Tibial nerve (tissue), 4 donors: ENCODE results near the gene SPATS2. TPM values are rescaled to one million over a fixed set of nuclear protein-coding genes. Genes with fewer than 3 reads are reported as not detected.

Source experiments
- DNase-seq, 2 donors: peaks; one replicate each; pipeline ENCODE4 v3.0.0-alpha.2; 2019; ENCODE audit warnings: low spot score in 2 of 2
- H3K27ac ChIP-seq, 4 donors: fragments of 200-600 bp; sonication (generic) in 3 of 4; one replicate each; pipeline ENCODE4 v1.5.1; 2017 to 2019; ENCODE audit warnings: mild to moderate bottlenecking in 1 of 4
- H3K27me3 ChIP-seq, 2 donors: fragments of 200-600 bp; sonication (generic) in 1 of 2; one replicate each; pipeline versions ENCODE4 v1.5.1 to v1.6.0; 2017 to 2019
- H3K36me3 ChIP-seq, 3 donors: fragments of 200-600 bp; sonication (generic); one replicate each; pipeline ENCODE4 v1.5.1; 2018 to 2019
- H3K4me1 ChIP-seq, 4 donors: fragments of 200-600 bp; sonication (generic) in 3 of 4; one replicate each; pipeline ENCODE4 v1.5.1; 2017 to 2019
- H3K4me3 ChIP-seq, 4 donors: fragments of 200-600 bp; sonication (generic) in 3 of 4; one replicate each; pipeline ENCODE4 v1.5.1; 2017 to 2019; ENCODE audit warnings: mild to moderate bottlenecking in 1 of 4, moderate library complexity in 1 of 4
- H3K9me3 ChIP-seq, 4 donors: fragments of 200-600 bp; sonication (generic) in 3 of 4; one replicate each; pipeline ENCODE4 v1.5.1; 2017 to 2019
- CTCF ChIP-seq, 5 experiments: fragments of 200-600 bp in 3 of 5; fragments of 450-650 bp in 2 of 5; sonication (generic) in 3 of 5; IDR thresholded peaks; one replicate each; pipeline ENCODE4 v1.5.1; 2016 to 2019; ENCODE audit warnings: antibody characterized with exemption in 5 of 5, mild to moderate bottlenecking in 3 of 5, moderate library complexity in 2 of 5
- EP300 ChIP-seq, 2 donors: sonication (generic); formaldehyde crosslinking; IDR thresholded peaks; one replicate each; pipeline ENCODE4 v1.6.1; 2017; ENCODE audit warnings: antibody characterized with exemption in 2 of 2, mild to moderate bottlenecking in 1 of 2
- POLR2A ChIP-seq, 2 donors: fragments of 450-650 bp; IDR thresholded peaks; one replicate each; pipeline ENCODE4 v1.6.1; 2017; ENCODE audit warnings: antibody characterized with exemption in 2 of 2, mild to moderate bottlenecking in 2 of 2, moderate library complexity in 2 of 2
- WGBS, 2 donors: methylation state at CpG; one replicate each; pipeline ENCODE4 v1.1.5; 2018; 5-methylcytosine and 5-hydroxymethylcytosine counted together
- total RNA-seq, 4 donors: library from RNA; depleted of rRNA; stranded (reverse); fragments of >200 nt; gene quantifications; one replicate each; pipeline ENCODE4 v1.1.0, GENCODE V29; 2016

Gene SPATS2
- total RNA-seq, 4 donors from 2014 or later = 5.9 to 14.7 (median 9.8) TPM

DNA sequence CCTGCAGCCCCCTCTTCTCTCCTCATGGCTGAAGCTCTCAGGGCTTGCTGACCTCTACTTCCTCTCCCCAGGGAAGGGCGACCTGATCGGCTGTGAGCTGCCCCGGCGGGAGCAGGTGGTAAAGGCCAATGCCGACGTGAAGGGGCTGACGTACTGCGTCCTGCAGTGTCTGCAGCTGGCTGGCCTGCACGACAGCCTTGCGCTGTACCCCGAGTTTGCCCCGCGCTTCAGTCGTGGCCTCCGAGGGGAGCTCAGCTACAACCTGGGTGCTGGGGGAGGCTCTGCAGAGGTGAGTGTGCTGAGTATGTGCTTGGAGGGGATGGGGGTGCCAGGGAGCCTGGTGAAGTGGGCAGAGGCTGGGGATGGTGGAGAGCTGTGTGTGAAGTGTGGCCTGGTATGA lies 187.0 kb downstream of the SPATS2 start:
- no peak overlapping the region for H3K27ac ChIP-seq
- TF ChIP-seq POLR2A (IDR thresholded peaks at IDR 0.05) (no peak), CTCF (IDR thresholded peaks at IDR 0.05) (no peak), EP300 (IDR thresholded peaks at IDR 0.05) (no peak)
- H3K27me3 ChIP-seq = no peaks in the 10 kb centered on the region
- 68 to 72% methylated on average over 12 to 15 of the region's 15 CpGs for WGBS, 2 donors
- no peak for DNase-seq
- peaks cover 3 to 39% (median 5%) of the 10 kb centered on the region in 3 donors for H3K36me3 ChIP-seq
- no peaks in the 10 kb centered on the region for H3K9me3 ChIP-seq
- H3K4me3 ChIP-seq = no peak overlapping the region
- peaks cover 0 to 5% (median 3%) of the 10 kb centered on the region in 4 donors for H3K4me1 ChIP-seq

- no peak for DNase-seq
- H3K27me3 ChIP-seq = no peaks in the 10 kb centered on the region
- H3K9me3 ChIP-seq = no peaks in the 10 kb centered on the region
- H3K4me1 ChIP-seq = no peaks in the 10 kb centered on the region
- 85 to 88% methylated on average over 2 to 18 of the region's 18 CpGs for WGBS, 2 donors
- H3K36me3 ChIP-seq = peaks cover 5 to 55% (median 15%) of the 10 kb centered on the region in 3 donors
- no peak overlapping the region for H3K4me3 ChIP-seq
- H3K27ac ChIP-seq = no peak overlapping the region
- TF ChIP-seq POLR2A (IDR thresholded peaks at IDR 0.05) (no peak), EP300 (IDR thresholded peaks at IDR 0.05) (no peak), CTCF (IDR thresholded peaks at IDR 0.05) (no peak)
Measured at GRCh38 chr12:49555631-49556390, 188.5 kb downstream of the SPATS2 start.

DNA sequence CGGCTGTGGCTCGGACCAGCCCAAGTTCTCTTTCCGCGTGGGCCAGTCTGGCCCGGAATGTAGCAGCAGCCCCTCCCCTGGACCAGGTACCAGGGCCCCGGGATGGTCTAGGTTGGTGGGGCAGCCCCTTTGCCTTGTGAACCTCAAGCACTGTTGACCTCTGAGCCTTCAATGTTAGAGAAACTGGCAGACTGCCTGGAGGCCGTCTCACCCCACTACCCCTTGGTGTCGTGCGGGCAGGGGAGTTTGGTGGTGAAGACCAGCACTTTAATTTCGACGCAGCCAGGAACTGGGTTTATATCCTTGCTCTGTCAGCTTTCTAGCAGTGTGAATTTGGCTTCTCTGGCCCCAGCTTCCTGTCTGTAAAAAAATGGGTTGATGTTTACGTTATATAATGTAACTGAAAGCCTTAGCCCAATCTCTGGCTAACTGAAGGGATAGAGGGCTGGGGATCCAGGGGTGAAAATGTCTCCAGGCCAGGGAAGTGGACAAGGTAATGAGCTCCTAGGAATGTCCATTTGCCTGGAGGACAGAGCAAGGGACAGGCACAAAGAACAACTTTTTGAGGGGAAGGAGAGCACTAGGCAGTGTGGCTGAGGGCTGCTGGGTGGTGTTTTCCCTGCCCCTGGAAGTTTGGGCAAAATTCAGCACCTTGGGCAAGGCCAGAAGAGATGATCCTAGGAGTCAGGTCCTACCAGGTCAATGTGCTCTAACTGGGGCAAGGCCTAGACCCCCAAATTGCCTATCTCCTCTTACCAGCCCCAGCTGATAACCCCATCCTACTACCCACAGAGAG lies 189.3 kb downstream of the SPATS2 start:
- TF ChIP-seq POLR2A (IDR thresholded peaks at IDR 0.05) = no peak
- no peak for TF ChIP-seq EP300 (IDR thresholded peaks at IDR 0.05)
- TF ChIP-seq CTCF (IDR thresholded peaks at IDR 0.05) = no peak
- H3K4me1 ChIP-seq = no peaks in the 10 kb centered on the region
- H3K9me3 ChIP-seq = no peaks in the 10 kb centered on the region
- no peak overlapping the region for H3K27ac ChIP-seq
- WGBS, 2 donors = 74% methylated on average over 12 of the region's 12 CpGs
- no peaks in the 10 kb centered on the region for H3K27me3 ChIP-seq
- no peak overlapping the region for H3K4me3 ChIP-seq
- H3K36me3 ChIP-seq = peaks cover 11 to 62% (median 15%) of the 10 kb centered on the region in 3 donors
- no peak for DNase-seq

DNA sequence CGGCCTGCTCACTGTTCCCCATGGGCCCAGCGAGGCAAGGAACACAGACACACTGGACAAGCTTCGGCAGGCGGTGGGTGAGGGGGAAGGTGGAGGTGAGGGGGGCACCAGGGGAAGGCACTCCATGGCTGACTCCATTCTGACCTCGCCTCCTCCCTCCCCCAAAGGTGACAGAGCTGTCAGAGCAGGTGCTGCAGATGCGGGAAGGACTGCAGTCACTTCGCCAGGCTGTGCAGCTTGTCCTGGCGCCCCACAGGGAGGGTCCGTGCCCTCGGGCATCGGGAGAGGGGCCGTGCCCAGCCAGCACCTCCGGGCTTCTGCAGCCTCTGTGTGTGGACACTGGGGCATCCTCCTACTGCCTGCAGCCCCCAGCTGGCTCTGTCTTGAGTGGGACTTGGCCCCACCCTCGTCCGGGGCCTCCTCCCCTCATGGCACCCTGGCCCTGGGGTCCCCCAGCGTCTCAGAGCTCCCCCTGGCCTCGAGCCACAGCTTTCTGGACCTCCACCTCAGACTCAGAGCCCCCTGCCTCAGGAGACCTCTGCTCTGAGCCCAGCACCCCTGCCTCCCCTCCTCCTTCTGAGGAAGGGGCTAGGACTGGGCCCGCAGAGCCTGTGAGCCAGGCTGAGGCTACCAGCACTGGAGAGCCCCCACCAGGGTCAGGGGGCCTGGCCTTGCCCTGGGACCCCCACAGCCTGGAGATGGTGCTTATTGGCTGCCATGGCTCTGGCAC lies 190.1 kb downstream of the SPATS2 start:
- Histone ChIP-seq H3K27ac (no peak overlapping the region), H3K9me3 (no peaks in the 10 kb centered on the region), H3K36me3 (peaks cover 13 to 70% (median 19%) of the 10 kb centered on the region in 3 donors), H3K4me1 (no peaks in the 10 kb centered on the region), H3K4me3 (no peak overlapping the region), H3K27me3 (no peaks in the 10 kb centered on the region)
- DNase-seq = no peak
- 86 to 87% methylated on average over 17 of the region's 18 CpGs for WGBS, 2 donors
- TF ChIP-seq EP300 (IDR thresholded peaks at IDR 0.05) = no peak
- TF ChIP-seq CTCF (IDR thresholded peaks at IDR 0.05) = no peak
- TF ChIP-seq POLR2A (IDR thresholded peaks at IDR 0.05) = no peak
